PC-9 (cell line): ENCODE measurements around the gene ASB3. TPM values are rescaled to one million over a fixed set of nuclear protein-coding genes. Genes with fewer than 3 reads are reported as not detected.

Experiments used
- BruUV-seq: library from RNA; stranded (reverse); fragments of 400-500 nt; replicated peaks from 2 replicates; lab custom pipeline; 2021; lab: Mats Ljungman, UMichigan
- CTCF ChIA-PET: fragments of 300-600 bp; sonication (Branson Sonifier 250); formaldehyde crosslinking; loops from one replicate; lab custom pipeline; 2022; ENCODE audit warnings: antibody characterized with exemption; lab: Charles Lee
- POLR2A ChIA-PET: fragments of 300-600 bp; sonication (Branson Sonifier 250); formaldehyde crosslinking; loops from one replicate; lab custom pipeline; 2022; ENCODE audit warnings: antibody characterized with exemption; ENCODE audit not compliant: unreplicated experiment; lab: Charles Lee
- DNase-seq, 2 experiments: peaks; one replicate each; pipeline versions ENCODE4 v3.0.0 to v3.0.0-alpha.2; 2015 to 2022; ENCODE audit warnings: mixed read lengths in 1 of 2
- H2AFZ ChIP-seq: fragments of 200-600 bp; sonication (generic); 2 replicates; pipeline ENCODE4 v1.8.1; 2017; ENCODE audit warnings: antibody characterized with exemption
- H3F3A ChIP-seq: fragments of 200-600 bp; sonication (generic); 2 replicates; pipeline ENCODE4 v1.8.1; 2017; ENCODE audit warnings: antibody characterized with exemption, mild to moderate bottlenecking, low read depth; ENCODE audit not compliant: insufficient read depth
- H3K27ac ChIP-seq: fragments of 200-600 bp; sonication (generic); 2 replicates; pipeline ENCODE4 v1.6.1; 2016; ENCODE audit warnings: mixed run types
- H3K27me3 ChIP-seq: fragments of 200-600 bp; sonication (generic); 2 replicates; pipeline ENCODE4 v1.6.1; 2016; ENCODE audit warnings: low read depth, mixed run types; ENCODE audit not compliant: insufficient read depth
- H3K36me3 ChIP-seq: fragments of 200-600 bp; sonication (generic); 2 replicates; pipeline ENCODE4 v1.6.1; 2016; ENCODE audit warnings: low read depth, mixed run types
- H3K4me1 ChIP-seq: fragments of 200-600 bp; sonication (generic); replicated peaks from 2 replicates; pipeline ENCODE4 v1.6.1; 2016; ENCODE audit warnings: mixed run types; ENCODE audit not compliant: insufficient read depth
- H3K4me2 ChIP-seq: fragments of 200-600 bp; sonication (generic); 2 replicates; pipeline ENCODE4 v1.6.1; 2017; ENCODE audit warnings: mixed run types
- H3K4me3 ChIP-seq: fragments of 200-600 bp; sonication (generic); 2 replicates; pipeline ENCODE4 v1.6.1; 2016; ENCODE audit warnings: mixed run types
- H3K79me2 ChIP-seq: fragments of 200-600 bp; sonication (generic); 2 replicates; pipeline ENCODE4 v1.6.1; 2017; ENCODE audit warnings: low read depth, mixed run types
- H3K9me2 ChIP-seq: fragments of 200-600 bp; sonication (generic); 2 replicates; pipeline ENCODE4 v1.8.1; 2017; ENCODE audit warnings: mild to moderate bottlenecking; ENCODE audit not compliant: insufficient read depth
- H3K9me3 ChIP-seq: fragments of 200-600 bp; sonication (generic); 2 replicates; pipeline ENCODE4 v1.8.1; 2016; ENCODE audit warnings: low read depth; ENCODE audit not compliant: insufficient read depth
- H4K20me1 ChIP-seq: fragments of 200-600 bp; sonication (generic); 2 replicates; pipeline ENCODE4 v1.8.1; 2017; ENCODE audit not compliant: insufficient read depth
- CTCF ChIP-seq: fragments of 200-600 bp; sonication (generic); conservative IDR thresholded peaks from 2 replicates; pipeline ENCODE4 v1.6.1; 2017; ENCODE audit warnings: mixed run types, antibody characterized with exemption, mild to moderate bottlenecking, moderate library complexity
- EZH2 ChIP-seq: fragments of 200-600 bp; sonication (generic); IDR thresholded peaks from 2 replicates; pipeline ENCODE4 v1.8.0; 2017; ENCODE audit warnings: antibody characterized with exemption, low read depth
- intact Hi-C: fragments of 100-400 bp; cut with micrococcal nuclease; formaldehyde crosslinking; loops from one replicate; pipeline ENCODE4 v1.10.0; 2022; ENCODE audit not compliant: unreplicated experiment
- total RNA-seq: library from RNA; stranded (reverse); gene quantifications from 2 replicates; pipeline ENCODE4 v1.2.3, GENCODE V29; 2021

Gene ASB3
- total RNA-seq, 1 experiment from 2014 or later: 27.7 TPM

- no peak overlapping the region for H3K27ac ChIP-seq
- H3K4me2 ChIP-seq: no peak overlapping the region
- H3F3A ChIP-seq: no peaks in the 10 kb centered on the region
- H3K4me1 ChIP-seq: no peaks in the 10 kb centered on the region
- H3K9me3 ChIP-seq: no peaks in the 10 kb centered on the region
- no peak overlapping the region for H3K4me3 ChIP-seq
- H3K9me2 ChIP-seq: no peaks in the 10 kb centered on the region; the same call in 1 of the 2 replicates
- no peak for TF ChIP-seq CTCF
- no peak for TF ChIP-seq EZH2
- H4K20me1 ChIP-seq: no peaks in the 10 kb centered on the region
- POLR2A ChIA-PET: no interaction called here
- no peak overlapping the region for H2AFZ ChIP-seq
- no peak for DNase-seq
- no peaks in the 10 kb centered on the region for H3K27me3 ChIP-seq
- no peaks in the 10 kb centered on the region for H3K36me3 ChIP-seq
- no TSS peak for BruUV-seq
- CTCF ChIA-PET: no interaction called here
- no peaks in the 10 kb centered on the region for H3K79me2 ChIP-seq
- intact Hi-C loops: no loop called here
These were observed 134.6 kb downstream of the ASB3 start for GRCh38 chr2:53652131-53652530.

GRCh38 chr2:53646788-53647187, 140.0 kb downstream of the ASB3 start:
- Histone ChIP-seq H3K27me3 (no peaks in the 10 kb centered on the region), H3F3A (no peaks in the 10 kb centered on the region), H3K9me2 (no peaks in the 10 kb centered on the region; the same call in 1 of the 2 replicates), H3K4me3 (no peak overlapping the region), H3K9me3 (no peaks in the 10 kb centered on the region), H3K27ac (no peak overlapping the region), H2AFZ (no peak overlapping the region), H3K36me3 (no peaks in the 10 kb centered on the region), H4K20me1 (no peaks in the 10 kb centered on the region), H3K4me1 (no peaks in the 10 kb centered on the region), H3K4me2 (no peak overlapping the region), H3K79me2 (no peaks in the 10 kb centered on the region)
- no TSS peak for BruUV-seq
- ChIA-PET POLR2A (no interaction called here), CTCF (no interaction called here)
- TF ChIP-seq EZH2 (no peak), CTCF (no peak)
- intact Hi-C loops: no loop called here
- no peak for DNase-seq

GRCh38 chr2:53641290-53641689, 145.5 kb downstream of the ASB3 start:
- no peaks in the 10 kb centered on the region for H3F3A ChIP-seq
- H3K4me2 ChIP-seq: no peak overlapping the region
- no peaks in the 10 kb centered on the region for H3K9me3 ChIP-seq
- no TSS peak for BruUV-seq
- H4K20me1 ChIP-seq: no peaks in the 10 kb centered on the region
- TF ChIP-seq EZH2 (no peak), CTCF (no peak)
- no peak overlapping the region for H3K4me3 ChIP-seq
- H3K27me3 ChIP-seq: no peaks in the 10 kb centered on the region
- H2AFZ ChIP-seq: no peak overlapping the region
- no peaks in the 10 kb centered on the region for H3K9me2 ChIP-seq
- CTCF ChIA-PET: no interaction called here
- no peak overlapping the region for H3K27ac ChIP-seq
- H3K4me1 ChIP-seq: no peaks in the 10 kb centered on the region
- no peak for DNase-seq
- intact Hi-C loops: no loop called here
- POLR2A ChIA-PET: no interaction called here
- no peaks in the 10 kb centered on the region for H3K79me2 ChIP-seq
- no peaks in the 10 kb centered on the region for H3K36me3 ChIP-seq
